Large intestine (tissue), 12 donors: ENCODE data around the gene NDUFB5. TPM values are rescaled to one million over a fixed set of nuclear protein-coding genes. Genes with fewer than 3 reads are reported as not detected.

ENCODE experiments used
- DNase-seq, 2 donors: peaks; one replicate each; pipeline versions ENCODE4 v3.0.0 to v3.0.0-alpha.2; 2013
- H3K27ac ChIP-seq: one replicate; pipeline ENCODE4 v1.5.1; 2013; ENCODE audit warnings: low read length
- H3K27me3 ChIP-seq: 2 replicates; pipeline ENCODE4 v1.6.1; 2013; ENCODE audit warnings: low read length; ENCODE audit not compliant: control insufficient read depth, insufficient read depth
- H3K36me3 ChIP-seq: 2 replicates; pipeline ENCODE4 v1.6.1; 2013; ENCODE audit warnings: low read length; ENCODE audit not compliant: control insufficient read depth, insufficient read depth
- H3K4me1 ChIP-seq: one replicate; pipeline ENCODE4 v1.6.1; 2013; ENCODE audit warnings: low read length; ENCODE audit not compliant: control insufficient read depth, insufficient read depth
- H3K4me3 ChIP-seq: one replicate; pipeline ENCODE4 v1.5.1; 2013; ENCODE audit warnings: low read length
- H3K9me3 ChIP-seq: one replicate; pipeline ENCODE4 v1.6.1; 2013; ENCODE audit warnings: mild to moderate bottlenecking, low read depth, low read length, moderate library complexity; ENCODE audit not compliant: control insufficient read depth
- WGBS: methylation state at CpG from one replicate; pipeline ENCODE4 v1.1.5; 2013; ENCODE audit warnings: low lambda C conversion rate; ENCODE audit not compliant: insufficient coverage; 5-methylcytosine and 5-hydroxymethylcytosine counted together
- long read RNA-seq, 11 donors: transcript quantifications; one replicate each; lab custom pipeline, GENCODE V29; 2026
- polyA plus RNA-seq: library from polyadenylated mRNA; unstranded; fragments of 120-200 nt; gene quantifications from one replicate; pipeline ENCODE4 v1.2.1, GENCODE V29; 2013

Gene NDUFB5
- polyA plus RNA-seq, result 148 TPM
- long read RNA-seq, donor 1, full-length matches to known transcripts, result 44 of 51 reads
- long read RNA-seq, donor 1, partial matches to known transcripts, result 7 of 51 reads
- long read RNA-seq, donor 1, other reads (novel, unspliced or antisense), result 0 of 51 reads
- long read RNA-seq, donor 2, full-length matches to known transcripts, result 86 of 86 reads
- long read RNA-seq, donor 2, partial matches to known transcripts, result 0 of 86 reads
- long read RNA-seq, donor 2, other reads (novel, unspliced or antisense), result 0 of 86 reads
- long read RNA-seq, donor 3, result 0 reads
- long read RNA-seq, donor 4, full-length matches to known transcripts, result 14 of 14 reads
- long read RNA-seq, donor 4, partial matches to known transcripts, result 0 of 14 reads
- long read RNA-seq, donor 4, other reads (novel, unspliced or antisense), result 0 of 14 reads
- long read RNA-seq, donor 5, full-length matches to known transcripts, result 43 of 49 reads
- long read RNA-seq, donor 5, partial matches to known transcripts, result 6 of 49 reads
- long read RNA-seq, donor 5, other reads (novel, unspliced or antisense), result 0 of 49 reads
- long read RNA-seq, donor 6, full-length matches to known transcripts, result 88 of 88 reads
- long read RNA-seq, donor 6, partial matches to known transcripts, result 0 of 88 reads
- long read RNA-seq, donor 6, other reads (novel, unspliced or antisense), result 0 of 88 reads
- long read RNA-seq, donor 7, full-length matches to known transcripts, result 34 of 45 reads
- long read RNA-seq, donor 7, partial matches to known transcripts, result 11 of 45 reads
- long read RNA-seq, donor 7, other reads (novel, unspliced or antisense), result 0 of 45 reads
- long read RNA-seq, donor 8, full-length matches to known transcripts, result 91 of 91 reads
- long read RNA-seq, donor 8, partial matches to known transcripts, result 0 of 91 reads
- long read RNA-seq, donor 8, other reads (novel, unspliced or antisense), result 0 of 91 reads
- long read RNA-seq, donor 9, full-length matches to known transcripts, result 103 of 142 reads
- long read RNA-seq, donor 9, partial matches to known transcripts, result 39 of 142 reads
- long read RNA-seq, donor 9, other reads (novel, unspliced or antisense), result 0 of 142 reads
- long read RNA-seq, donor 10, full-length matches to known transcripts, result 98 of 98 reads
- long read RNA-seq, donor 10, partial matches to known transcripts, result 0 of 98 reads
- long read RNA-seq, donor 10, other reads (novel, unspliced or antisense), result 0 of 98 reads
- long read RNA-seq, donor 11, full-length matches to known transcripts, result 51 of 51 reads
- long read RNA-seq, donor 11, partial matches to known transcripts, result 0 of 51 reads
- long read RNA-seq, donor 11, other reads (novel, unspliced or antisense), result 0 of 51 reads

- Histone ChIP-seq H3K9me3 (no peaks in the 10 kb centered on the region), H3K27me3 (no peaks in the 10 kb centered on the region), H3K27ac (peak within 1 kb of the TSS; percentile 87), H3K4me3 (peak within 1 kb of the TSS; percentile 87), H3K4me1 (peaks cover 6% of the 10 kb centered on the region), H3K36me3 (peaks cover 22% of the 10 kb centered on the region)
- no CpG with 5 or more reads among the region's 45 CpGs for WGBS
- DNase-seq, result peak; percentile 97
These were observed at the start of gene NDUFB5, which contains the start of gene MRPL47 for GRCh38 chr3:179604321-179605078. Gene NDUFB5 (plus strand): TSS chr3:179604794. CDS start chr3:179604816, 22 bp downstream. Gene MRPL47 (minus strand): TSS chr3:179604638. CDS start chr3:179604624, 14 bp downstream.

- H3K4me3 ChIP-seq, result no peak overlapping the region
- H3K4me1 ChIP-seq, result no peaks in the 10 kb centered on the region
- no peaks in the 10 kb centered on the region for H3K27me3 ChIP-seq
- no peaks in the 10 kb centered on the region for H3K36me3 ChIP-seq
- no peaks in the 10 kb centered on the region for H3K9me3 ChIP-seq
- no CpG with 5 or more reads among the region's 3 CpGs for WGBS
- DNase-seq, result peak; percentile 40
- H3K27ac ChIP-seq, result no peak overlapping the region
These were observed 45.7 kb upstream of the NDUFB5 start for GRCh38 chr3:179558742-179559364.

GRCh38 chr3:179560791-179561190 lies 43.8 kb upstream of the NDUFB5 start:
- Histone ChIP-seq H3K9me3 (no peaks in the 10 kb centered on the region), H3K36me3 (no peaks in the 10 kb centered on the region), H3K27me3 (no peaks in the 10 kb centered on the region), H3K4me1 (no peaks in the 10 kb centered on the region), H3K4me3 (no peak overlapping the region), H3K27ac (no peak overlapping the region)
- no CpG with 5 or more reads among the region's 1 CpG for WGBS
- no peak for DNase-seq

- WGBS, result no CpG with 5 or more reads among the region's 55 CpGs
- H3K4me1 ChIP-seq, result no peaks in the 10 kb centered on the region
These were observed 41.9 kb upstream of the NDUFB5 start, which contains the start of gene ACTL6A for GRCh38 chr3:179562591-179563270. Gene ACTL6A (plus strand): TSS chr3:179562926. CDS start chr3:179563093, 167 bp downstream.

GRCh38 chr3:179563271-179563783 lies 41.3 kb upstream of the NDUFB5 start:
- Histone ChIP-seq H3K4me1 (no peaks in the 10 kb centered on the region), H3K9me3 (no peaks in the 10 kb centered on the region), H3K27ac (peak overlapping the region; percentile 89), H3K27me3 (no peaks in the 10 kb centered on the region), H3K36me3 (no peaks in the 10 kb centered on the region), H3K4me3 (peak overlapping the region; percentile 95)
- WGBS, result no CpG with 5 or more reads among the region's 40 CpGs
- DNase-seq, result peak; percentile 44 to 78

More at GRCh38 chr3:179562591-179563270, 41.9 kb upstream of the NDUFB5 start, which contains the start of gene ACTL6A:
- Histone ChIP-seq H3K9me3 (no peaks in the 10 kb centered on the region), H3K27me3 (no peaks in the 10 kb centered on the region), H3K4me3 (peak within 1 kb of the TSS; percentile 95), H3K36me3 (no peaks in the 10 kb centered on the region), H3K27ac (peak within 1 kb of the TSS; percentile 89)
- DNase-seq, result peak; percentile 99 to 100

- Histone ChIP-seq H3K4me3 (no peak overlapping the region), H3K36me3 (peaks cover 2% of the 10 kb centered on the region), H3K9me3 (no peaks in the 10 kb centered on the region), H3K27me3 (no peaks in the 10 kb centered on the region), H3K27ac (no peak overlapping the region), H3K4me1 (no peaks in the 10 kb centered on the region)
- no peak for DNase-seq
- 74% methylated on average over 3 of the region's 3 CpGs for WGBS
These were observed 39.1 kb upstream of the NDUFB5 start for GRCh38 chr3:179565496-179565895.

- peaks cover 56% of the 10 kb centered on the region for H3K36me3 ChIP-seq
These were observed 23.6 kb upstream of the NDUFB5 start for GRCh38 chr3:179580992-179581391.

GRCh38 chr3:179589143-179589542 lies 15.5 kb upstream of the NDUFB5 start:
- Histone ChIP-seq H3K27ac (no peak overlapping the region), H3K9me3 (no peaks in the 10 kb centered on the region), H3K4me1 (no peaks in the 10 kb centered on the region), H3K4me3 (no peak overlapping the region), H3K36me3 (peaks cover 64% of the 10 kb centered on the region), H3K27me3 (no peaks in the 10 kb centered on the region)
- DNase-seq, result no peak

More at GRCh38 chr3:179580992-179581391, 23.6 kb upstream of the NDUFB5 start:
- H3K4me3 ChIP-seq, result no peak overlapping the region
- H3K27me3 ChIP-seq, result no peaks in the 10 kb centered on the region
- DNase-seq, result no peak
- WGBS, result 100% methylated on average over 1 of the region's 1 CpG
- no peak overlapping the region for H3K27ac ChIP-seq
- no peaks in the 10 kb centered on the region for H3K9me3 ChIP-seq
- H3K4me1 ChIP-seq, result no peaks in the 10 kb centered on the region
